MCF 10A (cell line): Measurements from ENCODE around the gene NPC1. TPM values are rescaled to one million over a fixed set of nuclear protein-coding genes. Genes with fewer than 3 reads are reported as not detected.

Experiments
- BruUV-seq: library from RNA; stranded (reverse); fragments of 400-500 nt; replicated peaks from 2 replicates; lab custom pipeline; 2021; lab: Mats Ljungman, UMichigan
- CTCF ChIA-PET: fragments of 300-600 bp; sonication (Branson Sonifier 250); formaldehyde crosslinking; extraction: SDS; loops from one replicate; lab custom pipeline; 2021; ENCODE audit warnings: antibody characterized with exemption, inconsistent platforms; lab: Yijun Ruan, JAX
- POLR2A ChIA-PET: fragments of 300-600, 350-650 bp; sonication (Branson Sonifier 250); formaldehyde crosslinking; extraction: SDS; loops from one replicate; lab custom pipeline; 2020; ENCODE audit warnings: antibody characterized with exemption, inconsistent platforms; lab: Yijun Ruan, JAX
- DNase-seq: peaks from one replicate; pipeline ENCODE4 v3.0.0-alpha.2; 2018; ENCODE audit not compliant: unreplicated experiment
- H3K27ac Mint-ChIP-seq: one replicate; pipeline ENCODE4 v1.8.0; 2022; ENCODE audit warnings: mild to moderate bottlenecking, low read depth, mixed read lengths; ENCODE audit not compliant: unreplicated experiment
- H3K27me3 Mint-ChIP-seq: one replicate; pipeline ENCODE4 v1.8.0; 2022; ENCODE audit warnings: mixed read lengths; ENCODE audit not compliant: insufficient read depth, unreplicated experiment
- H3K36me3 Mint-ChIP-seq: one replicate; pipeline ENCODE4 v1.8.0; 2022; ENCODE audit warnings: mild to moderate bottlenecking, moderate library complexity, mixed read lengths; ENCODE audit not compliant: insufficient read depth, unreplicated experiment
- H3K4me1 Mint-ChIP-seq: one replicate; pipeline ENCODE4 v1.8.0; 2022; ENCODE audit warnings: mixed read lengths; ENCODE audit not compliant: insufficient read depth, unreplicated experiment
- H3K4me3 Mint-ChIP-seq: one replicate; pipeline ENCODE4 v1.8.0; 2022; ENCODE audit warnings: mild to moderate bottlenecking, moderate library complexity, mixed read lengths; ENCODE audit not compliant: unreplicated experiment
- H3K9me3 Mint-ChIP-seq: one replicate; pipeline ENCODE4 v1.8.0; 2022; ENCODE audit warnings: mixed read lengths; ENCODE audit not compliant: unreplicated experiment
- CTCF ChIP-seq: fragments of 200-600 bp; IDR thresholded peaks from one replicate; pipeline ENCODE4 v1.8.0; 2022; ENCODE audit warnings: antibody characterized with exemption, mild to moderate bottlenecking; ENCODE audit not compliant: unreplicated experiment
- intact Hi-C: fragments of 100-400 bp; cut with micrococcal nuclease; formaldehyde crosslinking; loops from 2 replicates; pipeline ENCODE4 v1.14.1; 2022
- total RNA-seq: library from RNA; stranded (reverse); gene quantifications from 2 replicates; pipeline ENCODE4 v1.2.3, GENCODE V29; 2022

Gene NPC1
- total RNA-seq, 1 experiment from 2014 or later = 60.4 TPM

GRCh38 chr18:23583071-23583865 is 3.0 kb downstream of the NPC1 start:
- Mint-ChIP-seq H3K27me3 (no peaks in the 10 kb centered on the region), H3K36me3 (peaks cover 22% of the 10 kb centered on the region), H3K4me3 (peak overlapping the region; percentile 84), H3K9me3 (no peaks in the 10 kb centered on the region), H3K4me1 (peaks cover 34% of the 10 kb centered on the region), H3K27ac (peak overlapping the region; percentile 27)
- no peak for DNase-seq
- POLR2A ChIA-PET = interaction anchor here (0.6 to 3.9 kb wide), 4 partner anchors 9 to 130 kb away, joined by 4 to 35 read pairs (median 16); partner anchors contain the start of gene RIOK3
- intact Hi-C loops = loop anchor here (10.0 kb wide), 1 partner anchor 448 kb away; the partner anchor contains the start of gene CABLES1
- no TSS peak for BruUV-seq
- CTCF ChIA-PET = interaction anchor here (0.7 to 1.9 kb wide), 2 partner anchors 43 to 67 kb away, joined by 3 to 5 read pairs; no protein-coding TSS in a partner anchor
- TF ChIP-seq CTCF = no peak

GRCh38 chr18:23580677-23581367 is 5.5 kb downstream of the NPC1 start:
- Mint-ChIP-seq H3K4me3 (no peak overlapping the region), H3K36me3 (peaks cover 33% of the 10 kb centered on the region), H3K9me3 (no peaks in the 10 kb centered on the region), H3K27me3 (no peaks in the 10 kb centered on the region), H3K4me1 (peaks cover 35% of the 10 kb centered on the region), H3K27ac (no peak overlapping the region)
- BruUV-seq = no TSS peak
- CTCF ChIA-PET = interaction anchor here (1.2 to 1.9 kb wide), 4 partner anchors 15 to 65 kb away, joined by 3 to 5 read pairs (median 4); no protein-coding TSS in a partner anchor
- no peak for DNase-seq
- intact Hi-C loops = loop anchor here (10.0 kb wide), 1 partner anchor 446 kb away; the partner anchor contains the start of gene CABLES1
- POLR2A ChIA-PET = interaction anchor here (0.8 to 1.3 kb wide), 2 partner anchors 64 to 77 kb away, joined by 3 read pairs; partner anchors contain the start of gene RMC1
- no peak for TF ChIP-seq CTCF

GRCh38 chr18:23578891-23579653 is 7.2 kb downstream of the NPC1 start:
- BruUV-seq = no TSS peak
- no peak overlapping the region for H3K4me3 Mint-ChIP-seq

More at GRCh38 chr18:23578891-23579653, 7.2 kb downstream of the NPC1 start:
- intact Hi-C loops = no loop called here
- Mint-ChIP-seq H3K9me3 (no peaks in the 10 kb centered on the region), H3K27me3 (no peaks in the 10 kb centered on the region), H3K4me1 (peaks cover 34% of the 10 kb centered on the region), H3K27ac (no peak overlapping the region), H3K36me3 (peaks cover 45% of the 10 kb centered on the region)
- POLR2A ChIA-PET = interaction anchor here (0.6 to 1.6 kb wide), 5 partner anchors 13 to 1967 kb away, joined by 3 to 6 read pairs (median 3); no protein-coding TSS in a partner anchor
- no peak for TF ChIP-seq CTCF
- CTCF ChIA-PET = interaction anchor here (1.0 to 1.5 kb wide), 3 partner anchors 10 to 63 kb away, joined by 3 to 5 read pairs (median 3); no protein-coding TSS in a partner anchor
- DNase-seq = peak; percentile 44
